Measurements from ENCODE around the gene PNPLA8.
A peak's percentile ranks its signal among the peaks of the same experiment; 100 is the strongest.
"Not testable (repeated sequence)": the region's sequence is repeated elsewhere in the genome, so short reads cannot be mapped to it uniquely, and the experiment has no call there.

Gene PNPLA8

DNA sequence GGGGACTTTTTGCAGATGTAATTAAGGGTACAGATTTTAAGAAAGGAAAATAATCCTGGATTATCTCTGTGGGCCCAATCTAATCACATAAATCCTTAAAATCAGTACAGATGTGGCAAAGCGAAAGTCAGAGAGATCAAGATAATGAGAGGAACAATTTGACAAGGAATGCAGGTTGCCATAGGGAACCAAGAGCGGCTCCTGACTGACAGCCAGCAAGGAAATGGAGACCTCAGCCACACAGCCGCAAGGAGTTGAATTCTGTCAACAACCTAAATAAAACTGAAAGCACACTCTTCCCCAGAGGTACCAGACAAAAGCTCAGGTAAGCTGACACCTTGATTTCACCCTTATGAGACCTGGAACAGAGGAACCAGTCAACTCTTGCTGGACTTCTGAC is 3.4 kb upstream of the PNPLA8 start:
- no peak for DNase-seq

DNA sequence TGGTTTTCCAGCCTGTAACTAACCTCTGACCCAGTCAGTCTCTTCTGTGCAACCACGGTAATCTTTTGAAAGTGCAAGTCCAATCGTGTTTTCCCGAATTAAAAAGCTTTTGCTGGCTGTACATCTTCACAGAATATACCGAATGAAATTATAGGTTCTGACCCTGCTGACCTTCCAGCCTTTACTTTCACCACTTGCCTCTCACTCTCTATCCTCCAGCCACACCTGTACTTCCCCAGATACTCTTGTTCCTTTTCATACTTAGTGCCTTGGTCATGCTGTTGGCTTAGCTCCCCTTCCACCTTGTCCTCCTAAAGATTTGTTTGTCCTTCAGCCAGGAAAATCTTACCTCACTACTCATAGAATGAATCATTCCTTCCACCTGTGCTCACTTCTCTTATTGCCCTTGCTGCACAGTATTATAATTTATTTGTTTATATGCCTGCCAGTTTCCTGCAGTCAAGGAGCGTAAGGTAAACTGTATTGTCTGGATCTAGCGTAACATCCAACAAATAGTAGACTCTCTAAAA is 2.3 kb upstream of the PNPLA8 start:
- no peak for DNase-seq

DNA sequence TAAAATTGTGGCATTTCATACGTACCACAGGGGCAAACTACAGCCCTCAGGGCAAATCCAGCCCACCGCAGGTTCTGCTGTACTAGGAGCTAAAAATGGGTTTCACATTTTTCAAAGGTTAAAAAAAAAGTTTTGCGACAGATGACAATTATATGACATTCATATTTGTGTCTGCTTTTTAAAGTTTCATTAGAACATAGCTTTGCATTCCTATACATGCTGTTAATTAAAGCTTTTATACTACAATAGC is 758 bp upstream of the PNPLA8 start:
- no peak for DNase-seq

DNA sequence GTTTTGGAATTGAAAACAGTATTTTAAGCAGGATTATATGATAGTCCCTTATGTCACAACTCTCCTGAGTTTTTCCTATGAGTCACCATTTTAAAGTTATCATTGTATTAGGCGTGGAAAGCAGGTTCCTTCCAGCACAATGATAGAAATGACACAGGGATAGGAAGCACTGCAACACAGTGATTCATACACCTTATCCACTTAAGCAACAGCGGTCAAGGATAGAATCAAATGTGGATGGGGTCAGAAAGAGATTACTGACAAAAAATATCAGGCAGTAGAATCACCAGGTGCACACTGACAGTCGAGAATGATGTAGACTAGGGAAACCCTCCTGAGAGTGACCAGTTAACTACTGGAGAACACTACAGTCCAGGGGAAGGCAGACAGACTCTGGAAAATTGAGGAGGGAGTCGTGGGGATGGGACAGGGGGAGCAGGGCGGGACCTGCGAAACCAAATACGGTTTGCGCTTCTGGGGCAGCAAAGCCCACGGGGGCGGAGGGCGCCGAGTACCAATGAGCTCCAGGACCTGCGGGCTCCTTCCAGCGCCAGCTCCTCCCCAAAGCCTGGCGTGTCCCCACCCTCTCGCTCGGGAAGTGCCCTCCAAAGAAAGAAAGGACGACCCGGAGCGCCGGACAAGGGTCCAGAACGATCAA is 479 bp downstream of the PNPLA8 start:
- no peak for DNase-seq

DNA sequence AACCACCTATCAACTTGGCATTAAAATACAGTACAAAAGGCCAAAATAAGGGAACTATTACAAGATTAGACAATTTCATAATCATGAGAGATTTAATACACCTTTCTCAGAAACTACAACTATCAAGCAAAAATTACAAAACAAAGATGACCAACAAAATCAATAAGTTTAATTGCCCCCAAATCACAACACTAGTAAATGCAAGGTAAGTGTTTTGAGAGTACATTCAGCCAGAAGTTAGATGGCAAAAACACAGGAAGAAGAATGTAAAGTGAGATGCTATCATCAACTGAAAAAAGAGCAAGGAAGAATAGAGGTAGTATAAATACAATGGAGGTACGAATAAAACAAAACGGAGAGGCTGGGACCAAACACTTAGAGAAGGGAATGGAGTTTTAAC is 3.2 kb downstream of the PNPLA8 start:
- DNase-seq, result no peak

DNA sequence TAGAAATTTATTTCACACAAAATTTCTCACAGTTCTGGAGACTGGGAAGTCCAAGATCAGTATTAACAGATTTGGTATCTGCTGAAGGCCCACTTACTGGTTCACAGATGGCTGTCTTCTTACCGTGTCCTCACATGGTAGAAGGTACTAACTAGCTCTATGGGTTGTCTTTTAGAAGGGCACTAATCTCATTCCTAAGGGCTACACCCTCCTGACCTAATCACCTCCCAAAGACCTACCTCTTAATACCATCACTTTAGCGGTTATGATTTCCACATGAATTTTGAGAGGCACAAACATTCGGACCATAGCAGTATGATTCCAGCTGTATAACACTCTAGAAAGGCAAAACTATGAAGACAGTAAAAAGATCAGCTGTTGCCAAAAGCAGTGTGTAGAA is 8.0 kb downstream of the PNPLA8 start:
- no peak for DNase-seq

DNA sequence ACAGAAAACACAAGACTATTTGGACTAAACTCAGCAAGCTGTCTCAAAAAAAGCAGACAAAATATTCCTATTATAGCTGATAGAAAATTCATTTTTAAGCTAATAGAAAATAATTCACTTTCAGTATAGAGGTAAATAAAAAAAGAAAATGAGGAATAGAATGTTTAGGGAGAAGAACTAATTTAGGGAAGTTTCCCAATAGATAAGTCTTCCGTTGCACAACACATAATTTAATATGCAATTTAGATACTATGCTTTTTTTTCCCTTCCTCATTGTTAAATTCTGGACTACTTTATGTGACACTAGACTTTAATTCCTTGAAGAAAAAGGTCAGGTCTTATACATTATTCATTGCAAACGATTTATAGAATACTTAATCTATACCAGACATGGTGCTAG is 10.3 kb downstream of the PNPLA8 start:
- DNase-seq, result no peak

DNA sequence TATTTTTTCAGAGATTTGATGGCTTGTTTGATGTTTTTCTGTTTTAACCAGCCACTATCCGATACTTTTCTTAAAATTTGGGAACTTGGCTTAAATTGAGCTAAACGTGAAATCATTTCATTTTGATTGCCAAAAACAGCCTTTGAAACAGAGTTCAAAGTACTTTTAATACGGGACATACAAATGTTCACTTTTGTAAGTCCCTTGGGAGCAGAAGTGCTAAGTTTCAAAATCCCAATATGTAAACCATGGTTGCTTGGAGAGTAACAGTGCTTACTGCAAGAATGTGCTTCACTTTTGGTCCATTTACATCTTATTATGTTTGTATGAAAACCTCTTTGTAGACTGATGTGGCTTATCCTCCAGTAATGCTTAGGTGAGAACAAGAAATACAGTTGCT is 10.9 kb downstream of the PNPLA8 start:
- DNase-seq, result no peak

DNA sequence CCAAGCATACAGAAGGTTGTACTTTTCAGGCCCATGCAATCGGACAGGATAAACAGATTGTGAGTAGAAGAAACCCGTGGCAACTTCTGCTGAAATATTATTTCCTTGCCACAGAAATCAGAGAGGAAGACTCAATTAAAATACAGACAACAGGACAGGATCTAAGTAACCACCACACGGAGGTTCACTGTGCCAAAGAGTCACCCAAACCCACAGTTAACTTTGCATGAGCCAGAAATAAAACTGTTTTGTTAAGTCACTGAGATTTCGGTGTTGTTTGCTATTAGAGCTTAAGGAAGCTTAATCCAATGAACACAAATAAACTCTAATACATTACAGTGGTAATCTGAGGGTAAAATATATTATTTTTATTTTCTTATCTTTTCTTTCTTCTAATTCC is 14.0 kb downstream of the PNPLA8 start:
- no peak for DNase-seq

DNA sequence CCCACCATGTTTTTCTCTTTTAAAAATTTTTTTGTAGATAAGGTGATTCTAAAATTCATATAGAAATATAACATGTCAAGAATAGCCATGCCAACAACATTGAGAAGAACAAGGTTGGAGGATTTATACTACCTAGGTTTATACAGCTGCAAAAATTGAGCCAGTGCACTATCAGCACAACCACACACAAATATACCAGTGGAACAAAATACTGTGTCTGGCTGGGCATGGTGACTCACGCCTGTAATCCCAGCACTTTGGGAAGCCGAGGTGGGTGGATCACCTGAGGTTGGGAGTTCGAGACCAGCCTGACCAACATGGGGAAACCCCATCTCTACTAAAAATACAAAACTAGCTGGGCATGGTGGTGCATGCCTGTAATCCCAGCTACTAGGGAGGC is 21.4 kb downstream of the PNPLA8 start:
- DNase-seq, result not testable (repeated sequence)

DNA sequence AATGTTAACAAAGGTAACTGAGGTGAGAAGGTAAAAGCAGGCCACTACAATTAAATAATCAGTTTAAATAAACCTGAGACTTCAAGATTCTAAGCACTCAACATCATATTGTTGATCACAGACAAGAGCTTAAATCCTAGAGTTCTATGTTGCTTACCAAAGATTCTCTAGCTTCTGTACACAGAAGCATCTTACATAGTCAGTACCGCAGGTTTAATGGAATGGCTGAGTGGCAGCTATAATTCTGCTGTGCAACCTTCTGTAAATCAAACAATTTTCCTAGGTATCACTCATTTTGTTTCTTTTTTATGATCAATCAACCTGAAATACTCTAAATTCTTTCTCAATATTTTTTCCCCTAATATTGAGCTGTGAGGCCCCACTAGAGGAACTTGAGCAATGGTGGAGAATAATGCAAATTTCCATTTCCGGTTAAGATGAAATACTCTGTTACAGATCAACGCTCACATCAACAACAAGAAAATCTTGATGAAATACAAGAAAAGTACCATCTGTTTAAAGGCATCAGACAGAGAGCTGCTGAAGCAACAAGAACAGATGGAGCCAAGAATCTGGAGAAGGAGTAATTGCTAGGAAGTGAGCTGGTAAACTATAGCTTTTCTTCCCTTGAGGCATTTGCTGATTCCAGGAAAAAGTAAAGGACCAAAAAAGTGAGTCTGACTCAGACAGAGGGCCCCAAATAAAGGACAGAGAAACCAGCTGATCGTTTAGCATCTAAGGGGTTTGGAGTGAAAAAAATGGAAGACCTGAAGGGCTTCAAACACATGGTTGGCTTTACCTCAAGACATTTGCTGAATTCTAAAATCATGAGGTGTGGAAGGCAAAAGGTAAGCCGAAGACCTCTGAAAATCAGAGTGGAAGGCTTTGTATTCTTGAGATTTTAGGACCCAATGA is 22.6 kb downstream of the PNPLA8 start:
- no peak for DNase-seq

DNA sequence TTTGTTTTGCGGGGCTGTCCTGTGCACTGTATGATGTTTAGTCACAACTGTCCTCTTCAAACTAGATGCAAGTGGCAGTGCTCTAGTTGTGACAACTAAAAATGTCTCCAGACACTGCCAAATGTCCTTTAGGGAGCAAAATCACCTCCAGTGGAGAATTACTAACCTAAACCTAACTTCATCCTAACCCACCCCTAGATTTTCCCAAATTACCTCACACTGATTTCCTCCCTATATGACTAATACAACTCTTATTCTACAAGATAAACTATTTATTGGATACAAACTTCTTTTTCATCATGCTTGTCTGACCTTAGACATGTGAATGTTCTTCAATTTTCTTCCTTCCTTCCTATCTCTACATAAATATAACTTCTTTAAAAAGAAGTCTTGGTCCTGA is 26.4 kb downstream of the PNPLA8 start:
- DNase-seq, result no peak

DNA sequence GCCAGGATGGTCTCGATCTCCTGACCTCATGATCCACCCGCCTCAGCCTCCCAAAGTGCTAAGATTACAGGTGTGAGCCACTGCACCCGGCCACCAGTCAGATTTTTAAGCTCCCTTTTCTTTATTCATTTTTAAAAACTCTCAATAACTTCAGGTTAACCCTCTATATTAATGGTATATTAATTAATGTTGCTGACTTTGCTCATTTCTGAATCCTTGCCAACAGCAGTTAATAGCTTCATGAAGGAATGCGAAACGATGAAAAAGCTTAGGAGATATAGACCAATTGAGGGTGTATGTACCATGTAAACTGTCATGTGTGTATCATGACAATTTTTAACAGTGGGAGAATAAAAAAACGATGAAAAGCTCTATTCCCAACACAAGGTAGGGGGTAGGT is 27.5 kb downstream of the PNPLA8 start:
- DNase-seq, result no peak

DNA sequence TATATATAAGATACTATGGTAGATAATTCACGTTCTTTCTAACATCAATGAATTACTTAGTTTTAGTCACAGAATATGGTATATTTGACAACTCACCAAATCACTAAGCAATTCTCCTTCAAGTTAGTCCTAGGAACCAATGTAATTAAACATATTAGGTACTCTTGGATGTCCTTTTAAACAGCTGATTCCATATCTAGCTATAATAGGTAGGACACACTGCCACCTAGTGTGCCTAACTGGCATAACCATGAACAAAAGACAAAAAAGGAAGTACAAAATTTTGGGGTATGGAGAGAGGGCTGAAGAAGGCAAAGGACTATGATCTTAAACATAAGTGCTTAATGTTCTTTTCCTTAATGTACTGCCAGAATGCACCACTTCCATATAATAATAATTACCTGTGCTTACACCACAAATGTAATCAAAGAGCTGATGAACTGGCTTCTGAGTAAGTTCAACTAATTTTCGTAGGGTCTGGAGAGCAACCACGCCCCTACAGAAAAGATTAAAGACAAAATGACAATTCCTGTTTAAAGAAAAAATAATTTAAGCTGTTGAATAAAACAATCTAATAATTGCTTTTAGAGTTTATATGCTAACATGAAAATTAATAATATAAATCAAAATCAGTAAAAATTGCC is 28.7 kb downstream of the PNPLA8 start:
- DNase-seq, result peak in 4 of 5 donors; percentile 3 to 36 (median 24)

DNA sequence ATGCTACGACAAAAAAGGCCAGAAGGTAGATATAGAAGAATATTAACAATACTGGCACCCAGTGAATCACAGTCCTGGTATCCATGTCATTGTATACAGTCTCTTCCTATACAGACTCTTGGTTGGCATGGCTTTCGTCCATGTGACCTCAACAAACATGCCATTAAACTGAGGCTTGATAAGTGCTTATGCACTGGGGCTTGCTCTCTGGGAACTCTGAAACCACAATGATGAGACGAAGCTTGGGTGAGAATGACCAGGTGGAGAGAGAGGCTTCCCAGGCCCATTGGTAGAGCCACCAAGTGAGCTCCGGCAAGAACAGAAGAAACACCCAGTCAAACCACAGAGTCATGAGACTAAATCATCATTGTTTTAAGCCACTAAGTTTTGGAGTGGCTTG is 33.2 kb downstream of the PNPLA8 start:
- DNase-seq, result no peak

DNA sequence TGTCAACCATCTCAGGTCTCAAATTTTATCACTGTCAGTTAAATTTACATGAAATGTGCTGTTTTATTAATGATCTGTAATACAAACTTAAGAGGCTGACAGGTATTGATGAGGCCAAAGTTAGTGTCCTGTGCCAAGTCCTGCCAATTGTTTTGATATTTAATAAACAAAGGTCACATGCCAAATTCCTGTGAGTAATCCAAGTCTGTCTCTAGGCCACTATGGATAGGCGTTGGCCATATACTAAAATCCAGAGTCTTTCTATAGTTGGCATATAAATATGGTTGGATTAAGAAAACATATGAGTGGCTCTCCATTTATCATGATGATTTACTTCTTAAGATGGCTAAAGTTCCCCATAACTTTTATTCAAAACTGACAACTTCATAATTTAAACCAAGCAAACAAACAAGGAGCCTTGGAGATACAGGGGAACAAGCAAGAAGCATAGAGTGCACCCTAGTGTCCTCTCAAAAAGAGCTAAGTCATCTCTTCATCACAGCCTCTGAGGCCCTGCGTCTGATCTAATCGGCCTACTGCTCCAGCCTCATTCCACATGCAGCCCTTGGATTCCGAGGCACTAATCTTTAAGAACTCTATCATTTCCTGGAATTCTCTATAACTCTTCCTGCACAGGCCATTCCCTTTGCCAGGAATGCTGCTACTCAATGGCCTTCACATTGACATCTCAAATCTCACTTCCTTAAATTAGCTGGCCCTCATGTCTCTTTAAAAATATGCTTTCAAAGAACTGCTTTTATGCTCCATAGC is 37.0 kb downstream of the PNPLA8 start:
- DNase-seq, result no peak

DNA sequence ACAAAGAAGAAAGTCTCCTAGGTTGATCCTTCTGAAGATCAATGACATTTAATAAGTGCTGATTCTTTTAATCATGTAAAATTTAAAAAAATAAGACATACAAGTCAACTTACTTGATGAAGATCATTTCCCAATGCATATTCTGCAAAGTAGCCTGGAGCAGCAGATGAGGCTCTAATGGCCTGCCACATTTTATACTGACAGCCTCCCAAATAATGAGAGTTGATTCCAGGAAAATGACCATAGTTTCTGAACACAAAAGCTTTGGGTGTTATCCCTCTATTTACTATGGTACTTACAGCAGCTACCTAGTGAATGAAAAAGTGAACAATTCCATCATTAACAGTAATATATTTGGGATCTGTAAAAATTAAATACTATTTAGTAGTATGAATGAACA is 38.3 kb downstream of the PNPLA8 start:
- DNase-seq, result no peak

DNA sequence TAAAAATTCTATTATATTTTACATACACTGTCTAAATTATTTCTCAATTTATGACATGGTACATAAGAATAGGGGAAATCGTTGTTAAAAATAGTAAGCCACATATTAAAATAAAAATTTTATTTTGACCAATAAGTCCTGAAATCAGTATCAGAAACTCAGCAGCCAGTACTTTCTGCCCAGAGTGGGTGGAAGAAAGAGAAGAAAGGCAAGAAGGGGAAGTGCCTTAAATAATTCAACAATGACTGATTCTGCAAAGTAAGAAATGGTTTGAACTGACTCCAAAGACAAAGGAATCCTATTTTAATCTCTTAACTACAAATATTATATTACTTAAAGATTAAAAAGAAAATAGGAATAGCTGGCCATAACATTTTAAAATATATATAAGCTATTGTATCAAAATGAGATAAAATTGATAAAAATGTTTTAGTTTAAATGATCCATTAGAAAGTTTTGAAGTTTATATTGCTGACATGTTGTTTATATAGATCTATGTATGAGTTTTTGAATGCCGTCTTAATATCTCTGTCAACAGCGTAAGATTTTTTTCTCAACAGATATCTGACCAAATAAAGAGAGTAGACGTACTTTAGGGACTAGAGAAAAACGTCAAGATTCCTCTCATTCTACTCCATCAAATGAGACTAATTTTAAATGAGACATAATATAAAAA is 39.5 kb downstream of the PNPLA8 start:
- DNase-seq, result no peak

DNA sequence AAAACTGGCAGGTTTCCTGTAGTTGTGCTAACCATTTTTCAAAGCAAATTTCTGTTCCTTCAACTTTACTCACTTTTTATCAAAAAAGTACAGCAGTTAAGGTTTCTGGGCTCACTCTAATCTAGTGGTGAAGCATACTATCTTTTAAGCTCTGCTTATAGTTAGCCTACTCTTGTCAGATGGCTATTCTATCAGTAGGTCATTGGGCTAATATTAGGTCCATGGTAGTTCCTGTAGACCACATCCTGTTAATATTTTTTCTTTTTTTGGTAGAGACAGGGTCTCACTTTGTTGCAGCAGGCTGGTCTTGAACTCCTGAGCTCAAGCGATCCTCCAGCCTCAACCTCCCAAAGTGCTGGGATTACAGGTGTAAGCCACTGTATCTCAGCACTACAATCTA is 41.8 kb downstream of the PNPLA8 start:
- DNase-seq, result no peak

DNA sequence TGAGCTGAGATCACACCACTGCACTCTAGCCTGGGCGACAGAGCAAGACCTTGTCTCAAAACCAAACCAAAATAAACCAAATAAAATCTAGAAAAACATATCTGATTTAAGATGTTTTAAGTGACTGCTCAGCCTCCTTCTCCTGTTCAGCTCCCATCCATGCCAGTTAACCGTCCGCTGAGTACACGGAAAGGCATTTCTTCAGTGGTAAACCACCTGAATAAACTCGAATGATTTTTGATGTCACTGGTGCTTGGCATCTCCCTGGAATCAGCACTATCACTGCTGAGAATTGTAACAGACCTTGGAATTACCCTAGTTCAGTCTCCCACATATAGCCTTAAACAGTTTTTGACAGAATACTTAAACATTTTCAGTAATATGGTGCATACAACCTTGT is 45.6 kb downstream of the PNPLA8 start:
- DNase-seq, result no peak

DNA sequence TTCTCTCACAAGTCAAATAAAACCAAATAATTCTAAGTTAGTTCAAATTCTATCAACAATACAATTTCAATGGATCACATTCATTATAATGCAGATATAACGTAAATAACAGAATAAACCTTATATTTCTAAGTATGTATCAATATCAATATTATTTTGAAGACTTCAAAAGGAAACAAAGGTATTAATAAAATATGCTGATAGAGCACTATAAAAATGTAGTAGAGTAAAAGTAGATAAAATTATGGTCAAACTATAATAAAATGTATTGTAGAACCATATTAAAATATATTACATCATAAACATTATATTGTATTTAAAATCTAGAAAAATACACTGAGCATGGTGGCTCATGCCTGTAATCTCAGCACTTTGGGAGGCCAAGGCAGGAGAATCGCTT is 46.2 kb downstream of the PNPLA8 start:
- DNase-seq, result no peak

DNA sequence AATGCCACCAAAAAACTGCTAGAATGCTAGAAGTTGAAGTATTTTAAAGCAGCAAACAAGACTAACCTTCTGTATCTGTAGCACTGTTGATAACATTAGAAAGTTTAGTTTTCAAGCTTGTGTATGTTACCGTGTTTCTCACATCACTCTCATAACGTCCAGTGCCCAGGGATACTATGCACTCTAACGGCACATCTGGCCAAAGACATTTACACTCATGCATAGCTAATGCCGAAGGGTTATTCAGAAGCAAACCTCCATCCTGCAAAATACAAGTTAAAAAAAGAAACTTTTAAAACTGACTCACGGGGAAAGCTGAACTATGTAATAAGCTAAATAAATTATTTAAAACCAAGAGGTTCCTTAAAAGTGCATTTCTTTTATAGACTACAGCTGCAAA is 46.8 kb downstream of the PNPLA8 start:
- DNase-seq, result no peak

DNA sequence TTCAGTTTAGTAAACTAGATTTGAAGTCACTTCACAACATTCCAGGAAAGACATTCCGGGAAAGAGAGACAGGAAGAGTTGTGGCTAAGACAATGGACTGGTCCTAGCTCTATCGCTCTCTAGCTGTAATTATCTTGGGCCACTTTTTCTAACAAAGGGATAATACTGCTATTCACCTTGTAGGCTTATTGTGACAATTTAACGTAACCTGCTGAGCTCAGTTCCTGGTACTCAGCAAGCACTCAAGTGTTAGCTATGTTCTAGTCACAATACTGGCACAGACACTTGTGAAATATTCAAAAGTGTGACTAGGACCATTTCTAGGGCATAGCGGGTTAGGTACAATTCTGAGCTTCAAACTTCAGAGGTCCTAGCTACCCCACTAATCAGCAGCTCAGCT is 57.7 kb downstream of the PNPLA8 start:
- no peak for DNase-seq

All from T-helper 1 cell (primary cell).